GM12892 (cell line): ENCODE results near the gene IER3.

Experiments
- POLR2A ChIP-seq: IDR thresholded peaks from 2 replicates; pipeline ENCODE4 v1.6.1; 2011; ENCODE audit warnings: low read depth, low read length, control low read depth
- POLR2AphosphoS5 ChIP-seq: IDR thresholded peaks from 2 replicates; pipeline ENCODE4 v1.6.1; 2011; ENCODE audit warnings: low read depth, low read length, control low read depth

DNA sequence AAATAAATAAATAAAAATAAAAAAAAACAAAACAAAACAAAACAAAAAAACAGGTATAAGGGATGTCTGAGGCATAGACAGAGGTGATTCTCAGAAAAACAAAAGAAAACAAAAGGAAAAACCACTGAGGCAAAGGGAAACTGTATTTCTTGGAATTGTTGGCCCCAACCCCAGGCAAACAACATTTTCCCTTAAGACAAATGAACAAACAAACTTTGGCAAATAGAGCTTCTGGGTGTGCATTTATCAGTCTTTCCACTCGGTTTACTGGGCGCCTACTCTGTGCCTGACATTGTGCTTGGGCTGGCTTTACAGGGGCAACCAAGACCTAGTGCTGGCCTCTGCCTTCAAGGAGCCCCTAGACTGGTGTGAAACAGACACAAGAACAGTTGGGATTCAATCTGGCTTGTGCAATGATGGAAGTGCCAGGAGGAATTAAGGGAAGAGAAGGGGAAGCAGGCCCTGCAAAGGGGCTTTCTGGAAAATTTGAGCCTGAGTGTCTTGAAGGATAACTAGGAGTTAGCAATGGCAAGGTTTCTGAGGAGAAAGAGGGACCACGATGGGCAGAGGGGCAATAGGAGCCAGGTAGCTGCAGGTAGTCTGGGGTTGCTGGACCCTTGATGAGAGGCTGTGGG, 33.8 kb upstream of the IER3 start:
- TF ChIP-seq POLR2A, result no peak
- TF ChIP-seq POLR2AphosphoS5, result no peak
